HepG2 (cell line): ENCODE results near the gene CDH8. TPM values are rescaled to one million over a fixed set of nuclear protein-coding genes. Genes with fewer than 3 reads are reported as not detected.

Experiments used
- ATAC-seq: fragments of 200-7000 bp; cut with Tn5 transposase; 3 replicates; pipeline ENCODE4 v1.9.1; 2020; ENCODE audit warnings: mild to moderate bottlenecking, moderate library complexity
- BruUV-seq: library from RNA; stranded (reverse); fragments of 400-500 nt; replicated peaks from 2 replicates; lab custom pipeline; 2021; lab: Mats Ljungman, UMichigan
- CTCF ChIA-PET: fragments of 300-600 bp; formaldehyde crosslinking; extraction: SDS; loops from one replicate; lab custom pipeline; 2021; ENCODE audit warnings: low total read pairs, inconsistent platforms, low intra/inter-chr PET ratio; lab: Yijun Ruan, JAX
- POLR2A ChIA-PET: fragments of 350-600 bp; sonication (Branson Sonifier 250); formaldehyde crosslinking; loops from one replicate; lab custom pipeline; 2020; ENCODE audit warnings: antibody characterized with exemption, inconsistent platforms; lab: Yijun Ruan, JAX
- DNase-seq: peaks from one replicate; pipeline ENCODE4 v3.0.0-alpha.2; 2015; ENCODE audit warnings: low spot score
- FAIRE-seq: peaks from 3 replicates; lab custom pipeline; 2011; peaks lifted over from hg19 to GRCh38; lab: Jason Lieb, UNC
- H2AFZ ChIP-seq: one replicate; pipeline ENCODE4 v1.6.1; 2011; ENCODE audit warnings: low read length, inconsistent platforms
- H3K27ac ChIP-seq: fragments of 300-600 bp; 3 replicates; pipeline ENCODE4 v1.8.0; 2011; ENCODE audit warnings: mixed run types, mild to moderate bottlenecking, mixed read lengths, low read length, inconsistent platforms; ENCODE audit not compliant: insufficient read depth; ENCODE audit errors: extremely low read length
- H3K27me3 ChIP-seq, 2 experiments: fragments of 200-600 bp in 1 of 2; 2 replicates in 1 of 2; 3 replicates in 1 of 2; pipeline versions ENCODE4 v1.6.0 to v1.8.0; 2011; ENCODE audit warnings: low read length in 2 of 2, mild to moderate bottlenecking in 2 of 2, moderate library complexity in 2 of 2, inconsistent platforms in 1 of 2; ENCODE audit not compliant: insufficient read depth in 2 of 2, control insufficient read depth in 1 of 2
- H3K36me3 ChIP-seq, 2 experiments: fragments of 200-600 bp in 1 of 2; replicated peaks in 1 of 2; 2 replicates in 1 of 2; 3 replicates in 1 of 2; pipeline versions ENCODE4 v1.5.1 to v1.8.0; 2011; ENCODE audit warnings: low read length in 2 of 2, inconsistent platforms in 1 of 2; ENCODE audit not compliant: insufficient read depth in 2 of 2, control insufficient read depth in 1 of 2
- H3K4me1 ChIP-seq: 2 replicates; pipeline ENCODE4 v1.5.1; 2012; ENCODE audit warnings: low read length, inconsistent platforms; ENCODE audit not compliant: insufficient read depth
- H3K4me2 ChIP-seq: 2 replicates; pipeline ENCODE4 v1.6.0; 2011; ENCODE audit warnings: low read depth, low read length, inconsistent platforms
- H3K4me3 ChIP-seq, 3 experiments: fragments of 200-600 bp in 1 of 3; sonication (generic), shearing (Covaris generic) in 1 of 3; replicated peaks in 1 of 3; 2 replicates each; pipeline ENCODE4 v1.5.1; 2011 to 2016; ENCODE audit warnings: low read length in 3 of 3, inconsistent platforms in 2 of 3, low read depth in 2 of 3, mild to moderate bottlenecking in 2 of 3, control low read depth in 1 of 3, mixed read lengths in 1 of 3; ENCODE audit not compliant: insufficient read depth in 1 of 3
- H3K79me2 ChIP-seq: one replicate; pipeline ENCODE4 v1.6.1; 2011; ENCODE audit warnings: low read length, inconsistent platforms; ENCODE audit not compliant: insufficient read depth
- H3K9ac ChIP-seq: 2 replicates; pipeline ENCODE4 v1.6.0; 2011; ENCODE audit warnings: mild to moderate bottlenecking, low read depth, low read length, inconsistent platforms; ENCODE audit not compliant: insufficient read depth
- H3K9me3 ChIP-seq: 2 replicates; pipeline ENCODE4 v1.5.1; 2012; ENCODE audit warnings: mild to moderate bottlenecking, low read length
- H4K20me1 ChIP-seq: 2 replicates; pipeline ENCODE4 v1.6.0; 2011; ENCODE audit warnings: inconsistent platforms, mild to moderate bottlenecking, low read length, moderate library complexity; ENCODE audit not compliant: insufficient read depth
- BHLHE40 ChIP-seq: IDR thresholded peaks from 2 replicates; pipeline ENCODE4 v1.6.1; 2011; ENCODE audit warnings: low read length, improper control_type of control experiment
- CEBPB ChIP-seq: IDR thresholded peaks from 2 replicates; pipeline ENCODE4 v1.6.1; 2011; ENCODE audit warnings: low read depth, low read length, improper control_type of control experiment, borderline replicate concordance
- EEA1 ChIP-seq: sonication (generic); formaldehyde crosslinking; IDR thresholded peaks from 2 replicates; pipeline ENCODE4 v1.5.1; 2020; ENCODE audit warnings: mild to moderate bottlenecking, missing genetic modification reagents, borderline replicate concordance
- EZH2 ChIP-seq: conservative IDR thresholded peaks from 2 replicates; pipeline ENCODE4 v1.6.1; 2012; ENCODE audit warnings: mild to moderate bottlenecking, low read depth, low read length, moderate library complexity
- KDM2A ChIP-seq: sonication (generic); formaldehyde crosslinking; IDR thresholded peaks from 2 replicates; pipeline ENCODE4 v1.4.0; 2020; ENCODE audit warnings: low read depth, missing genetic modification reagents, borderline replicate concordance
- NFE2 ChIP-seq: sonication (generic); formaldehyde crosslinking; IDR thresholded peaks from 2 replicates; pipeline ENCODE4 v1.4.0; 2020; ENCODE audit warnings: missing genetic modification reagents
- POLR2AphosphoS5 ChIP-seq: IDR thresholded peaks from 2 replicates; pipeline ENCODE4 v1.6.1; 2012; ENCODE audit warnings: low read depth, low read length
- PRDM10 ChIP-seq: sonication (generic); formaldehyde crosslinking; IDR thresholded peaks from 2 replicates; pipeline ENCODE4 v1.4.0; 2020; ENCODE audit warnings: low read depth, missing genetic modification reagents
- PRPF4 ChIP-seq: fragments of 200-400 bp; formaldehyde crosslinking; IDR thresholded peaks from 2 replicates; pipeline ENCODE4 v1.6.1; 2016; ENCODE audit warnings: low read length, low read depth; ENCODE audit not compliant: poor library complexity, severe bottlenecking
- RBM22 ChIP-seq: fragments of 200-400 bp; formaldehyde crosslinking; optimal IDR thresholded peaks from 2 replicates; pipeline ENCODE3; 2017; ENCODE audit warnings: mild to moderate bottlenecking, low read length, moderate library complexity
- STAT6 ChIP-seq: sonication (generic); formaldehyde crosslinking; IDR thresholded peaks from 2 replicates; pipeline ENCODE4 v1.4.0; 2020; ENCODE audit warnings: missing genetic modification reagents, mild to moderate bottlenecking, borderline replicate concordance
- WIZ ChIP-seq: sonication (generic); formaldehyde crosslinking; IDR thresholded peaks from 2 replicates; pipeline ENCODE4 v1.5.1; 2020; ENCODE audit warnings: mild to moderate bottlenecking, missing genetic modification reagents
- ZEB1 ChIP-seq: IDR thresholded peaks from 2 replicates; pipeline ENCODE4 v1.6.1; 2012; ENCODE audit warnings: mild to moderate bottlenecking, low read depth, inconsistent platforms; ENCODE audit not compliant: insufficient replicate concordance
- ZFP1 ChIP-seq: IDR thresholded peaks from 2 replicates; pipeline ENCODE4 v1.6.1; 2016
- ZNF224 ChIP-seq: sonication (generic); formaldehyde crosslinking; IDR thresholded peaks from 2 replicates; pipeline ENCODE4 v1.5.0; 2020; ENCODE audit warnings: mild to moderate bottlenecking, missing genetic modification reagents
- ZNF770 ChIP-seq: sonication (generic); formaldehyde crosslinking; IDR thresholded peaks from 2 replicates; pipeline ENCODE4 v1.5.0; 2020; ENCODE audit warnings: mild to moderate bottlenecking, missing genetic modification reagents
- WGBS: methylation state at CpG from one replicate; pipeline ENCODE4 v1.1.6; 2017; ENCODE audit warnings: low lambda C conversion rate; 5-methylcytosine and 5-hydroxymethylcytosine counted together
- in situ Hi-C: cut with HindIII; loops from 2 replicates; pipeline ENCODE4 v1.10.0; 2017; ENCODE audit warnings: low pct_unique_long_range_greater_than_20kb; ENCODE audit not compliant: extremely low pct_ligation_motif_present
- intact Hi-C: fragments of 100-400 bp; cut with micrococcal nuclease; formaldehyde crosslinking; loops from one replicate; pipeline ENCODE4 v1.10.0; 2022; ENCODE audit not compliant: unreplicated experiment
- polyA plus RNA-seq, 8 experiments: library from polyadenylated mRNA; depleted of rRNA in 3 of 8; stranded (reverse) in 7 of 8; unstranded in 1 of 8; fragments of >200 nt; fragmentation: Illumina TruSeq in 4 of 8; extraction: Trizol in 4 of 8; gene quantifications; 2 replicates each; pipeline versions ENCODE4 v1.2.1 to v1.2.3, GENCODE V29; 2011 to 2016; ENCODE audit warnings: low read depth in 4 of 8, missing spikeins in 1 of 8, mixed read lengths in 1 of 8; ENCODE audit not compliant: insufficient read depth in 1 of 8
- total RNA-seq, 5 experiments: library from RNA; depleted of rRNA; stranded (reverse); fragments of >200 nt; fragmentation: Illumina TruSeq; extraction: Trizol; gene quantifications; 2 replicates each; pipeline ENCODE4 v1.2.3, GENCODE V29; 2016; ENCODE audit warnings: low read depth in 1 of 5

CDH8 gene
- total and polyA plus RNA-seq, 2 of the 13 experiments (the other 11 are each of a cell fraction or from before 2014, with no cell fraction given): not detected

- no TSS peak for BruUV-seq
- H2AFZ ChIP-seq: no peak overlapping the region
- no peaks in the 10 kb centered on the region for H3K79me2 ChIP-seq
- no peak overlapping the region for H3K27ac ChIP-seq
- H3K27me3 ChIP-seq: no peaks in the 10 kb centered on the region
- CTCF ChIA-PET: no interaction called here
- no peak for TF ChIP-seq ZFP1
- TF ChIP-seq BHLHE40: no peak
- no peak for TF ChIP-seq NFE2
- TF ChIP-seq EEA1 (CRISPR knock-in tag): no peak
- no peak for TF ChIP-seq RBM22
- no peak for TF ChIP-seq CEBPB
- TF ChIP-seq PRDM10: no peak
- TF ChIP-seq PRPF4: no peak
- TF ChIP-seq ZNF224 (CRISPR knock-in tag): no peak
- TF ChIP-seq ZEB1: no peak
- TF ChIP-seq ZNF770 (CRISPR knock-in tag): no peak
- TF ChIP-seq EZH2: no peak
- TF ChIP-seq WIZ (CRISPR knock-in tag): no peak
- TF ChIP-seq KDM2A (CRISPR knock-in tag): no peak
- TF ChIP-seq POLR2AphosphoS5: no peak
- no peak for TF ChIP-seq STAT6 (CRISPR knock-in tag)
- no peak overlapping the region for H3K9ac ChIP-seq
- FAIRE-seq (no peak), ATAC-seq (no peak), DNase-seq (no peak)
- intact Hi-C loops (no loop called here), in situ Hi-C loops (loop anchor here (25.0 kb wide), 1 partner anchor 90 kb away; no protein-coding TSS in a partner anchor)
- peaks cover 18% of the 10 kb centered on the region for H3K9me3 ChIP-seq
- H3K4me1 ChIP-seq: no peaks in the 10 kb centered on the region
- POLR2A ChIA-PET: no interaction called here
- no peaks in the 10 kb centered on the region for H4K20me1 ChIP-seq
- 24% methylated on average over 1 of the region's 1 CpG for WGBS
- no peak overlapping the region for H3K4me3 ChIP-seq
- H3K4me2 ChIP-seq: no peak overlapping the region
- H3K36me3 ChIP-seq: no peaks in the 10 kb centered on the region
Observed at GRCh38 chr16:61877436-61877835, 158.8 kb downstream of the CDH8 start.
